Kidney (tissue), 14 donors: ENCODE data around the gene STAU1. TPM values are rescaled to one million over a fixed set of nuclear protein-coding genes. Genes with fewer than 3 reads are reported as not detected.

Experiments
- DNase-seq, 5 donors: peaks; one replicate each; pipeline ENCODE4 v3.0.0-alpha.2; 2013 to 2020
- FAIRE-seq: peaks from 2 replicates; lab custom pipeline; 2012; peaks lifted over from hg19 to GRCh38; lab: Jason Lieb, UNC
- H3K27ac ChIP-seq, 2 donors: one replicate each; pipeline ENCODE4 v1.7.0; 2013; ENCODE audit warnings: low read depth in 2 of 2, low read length in 2 of 2, inconsistent platforms in 1 of 2
- H3K27me3 ChIP-seq: one replicate; pipeline ENCODE4 v1.7.1; 2013; ENCODE audit warnings: low read length, inconsistent platforms; ENCODE audit not compliant: control insufficient read depth, insufficient read depth
- H3K36me3 ChIP-seq, 3 donors: one replicate each; pipeline versions ENCODE4 v1.7.0 to v1.7.1; 2013; ENCODE audit warnings: low read length in 3 of 3, control low read depth in 1 of 3, inconsistent platforms in 1 of 3; ENCODE audit not compliant: insufficient read depth in 3 of 3, control insufficient read depth in 2 of 3
- H3K4me1 ChIP-seq, 3 donors: one replicate each; pipeline versions ENCODE4 v1.7.0 to v1.7.1; 2013; ENCODE audit warnings: low read length in 3 of 3, inconsistent platforms in 1 of 3, low read depth in 1 of 3; ENCODE audit not compliant: control insufficient read depth in 2 of 3, insufficient read depth in 2 of 3
- H3K4me3 ChIP-seq, 3 donors: one replicate each; pipeline versions ENCODE4 v1.7.0 to v1.8.1; 2013; ENCODE audit warnings: low read length in 3 of 3, control low read depth in 1 of 3, inconsistent platforms in 1 of 3
- H3K9ac ChIP-seq, 3 donors: one replicate each; pipeline versions ENCODE4 v1.7.0 to v1.7.1; 2013; ENCODE audit warnings: low read length in 3 of 3, control low read depth in 1 of 3, inconsistent platforms in 1 of 3
- H3K9me3 ChIP-seq, 3 donors: one replicate each; pipeline versions ENCODE4 v1.7.0 to v1.7.1; 2013; ENCODE audit warnings: low read length in 3 of 3, control low read depth in 1 of 3, inconsistent platforms in 1 of 3; ENCODE audit not compliant: control insufficient read depth in 2 of 3, insufficient read depth in 1 of 3
- CTCF ChIP-seq: IDR thresholded peaks from 3 replicates; pipeline ENCODE4 v1.5.1; 2012; ENCODE audit warnings: mild to moderate bottlenecking, moderate library complexity, borderline replicate concordance; ENCODE audit not compliant: insufficient read depth; ENCODE audit errors: extremely low read depth
- intact Hi-C: fragments of 100-400 bp; cut with DNase I; formaldehyde crosslinking; loops from one replicate; pipeline ENCODE4 v1.11.1; 2022
- polyA plus RNA-seq: library from polyadenylated mRNA; stranded (reverse); fragments of 350-450 nt; fragmentation: Illumina TruSeq; extraction: RNeasy Lipid Tissue Mini Kit (QIAGEN cat#74804); gene quantifications from one replicate; pipeline ENCODE4 v1.2.3, GENCODE V29; 2014; ENCODE audit warnings: low read depth, low replicate concordance; ENCODE audit not compliant: insufficient read depth
- total RNA-seq: library from RNA; stranded (reverse); fragmentation: NEBNext Ultra II Directional; extraction: Animal tissue kit (Norgen Biotek cat#: 25700); gene quantifications from one replicate; pipeline ENCODE4 v1.2.1, GENCODE V29; 2021
- donor health status: control.
- donor health status: control.
- donor health status: control.
- donor health status: control.
- donor health status: control.
- donor health status: DM: yes; HTN: yes; CAD: no.
- donor health status: Normal renal cell carcinoma (clear cell type).

The STAU1 gene
- total and polyA plus RNA-seq, 2 donors from 2014 or later, result 53.3 to 85.4 TPM

- Histone ChIP-seq H3K36me3 (peaks cover 8 to 59% (median 37%) of the 10 kb centered on the region in 3 donors), H3K27me3 (no peaks in the 10 kb centered on the region), H3K27ac (no peak overlapping the region), H3K4me1 (peaks cover 0 to 5% (median 0%) of the 10 kb centered on the region in 3 donors), H3K9me3 (no peaks in the 10 kb centered on the region), H3K4me3 (no peak overlapping the region), H3K9ac (no peak overlapping the region)
- FAIRE-seq, result no peak
- no peak for TF ChIP-seq CTCF
- DNase-seq, result no peak
- intact Hi-C loops, result no loop called here
These were observed 40.5 kb upstream of the STAU1 start for GRCh38 chr20:49228676-49229075.

- Histone ChIP-seq H3K9me3 (no peaks in the 10 kb centered on the region), H3K4me3 (no peak overlapping the region), H3K36me3 (peaks cover 8 to 59% (median 37%) of the 10 kb centered on the region in 3 donors), H3K27me3 (no peaks in the 10 kb centered on the region), H3K27ac (no peak overlapping the region), H3K9ac (no peak overlapping the region), H3K4me1 (peaks cover 0 to 3% (median 0%) of the 10 kb centered on the region in 3 donors)
- intact Hi-C loops, result no loop called here
- no peak for DNase-seq
- TF ChIP-seq CTCF, result no peak
- FAIRE-seq, result no peak
These were observed 37.8 kb upstream of the STAU1 start for GRCh38 chr20:49225896-49226295.

DNA sequence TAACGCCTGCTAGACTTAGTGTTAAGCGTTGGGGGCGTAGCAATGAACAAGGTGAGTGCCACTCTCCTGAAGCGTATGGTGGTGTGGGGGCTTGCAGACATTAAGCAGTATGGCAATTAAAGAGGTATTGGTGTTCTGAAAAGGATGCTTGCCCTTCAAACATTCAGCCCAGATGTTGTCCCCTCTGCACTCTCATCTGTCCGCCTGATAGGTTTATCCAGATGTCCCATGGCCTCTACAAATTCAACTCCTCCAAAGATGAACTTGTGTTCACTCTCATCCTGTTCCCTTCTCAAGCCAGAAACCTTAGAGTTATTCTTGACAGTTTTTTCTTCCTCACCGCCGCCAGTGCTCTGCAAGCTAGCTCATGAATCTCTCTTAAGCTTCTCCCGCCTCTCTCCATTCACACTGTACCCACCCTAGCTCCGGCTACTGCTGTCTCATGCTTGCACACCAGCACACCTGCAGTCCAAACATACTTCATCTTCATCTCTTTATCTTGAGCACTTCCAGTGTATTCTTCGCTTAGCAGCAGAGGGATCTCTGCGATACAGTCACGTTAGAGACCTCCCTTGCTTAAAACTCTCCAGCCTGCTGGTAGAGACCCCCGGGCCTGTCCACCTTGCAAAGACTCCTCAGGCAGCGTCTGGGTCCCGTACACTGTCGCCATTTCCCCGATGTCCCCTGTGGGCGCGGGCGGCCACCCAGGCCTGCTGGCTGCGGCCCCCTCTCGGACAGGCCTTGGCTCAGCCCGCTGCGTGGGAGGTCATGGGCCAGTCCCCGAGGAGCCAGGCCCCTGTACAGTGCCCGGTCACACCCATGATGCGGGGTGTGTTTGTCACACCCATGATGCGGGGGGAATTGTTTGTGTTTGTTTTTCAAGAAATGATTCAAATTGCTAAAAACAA lies 32.0 kb upstream of the STAU1 start:
- peak in 1 of 5 donors; percentile 52 for DNase-seq
- Histone ChIP-seq H3K9me3 (no peaks in the 10 kb centered on the region), H3K36me3 (peaks cover 8 to 24% (median 22%) of the 10 kb centered on the region in 3 donors), H3K27me3 (no peaks in the 10 kb centered on the region), H3K4me1 (peaks cover 0 to 7% (median 6%) of the 10 kb centered on the region in 3 donors), H3K9ac (peak overlapping the region; percentile 70 to 99 (median 89)), H3K27ac (peak overlapping the region; percentile 37 to 82), H3K4me3 (peak overlapping the region; percentile 83 to 99 (median 97))
- FAIRE-seq, result no peak
- intact Hi-C loops, result loop anchor here (5.0 kb wide), 1 partner anchor 88 kb away; no protein-coding TSS in a partner anchor
- no peak for TF ChIP-seq CTCF
